ENCODE measurements around the gene AURKAIP1. TPM values are rescaled to one million over a fixed set of nuclear protein-coding genes. Genes with fewer than 3 reads are reported as not detected.

Gene AURKAIP1
- total and polyA plus RNA-seq, 2 of the 4 experiments (the other 2 are of a cell fraction), result 45.7 to 107 TPM

DNA sequence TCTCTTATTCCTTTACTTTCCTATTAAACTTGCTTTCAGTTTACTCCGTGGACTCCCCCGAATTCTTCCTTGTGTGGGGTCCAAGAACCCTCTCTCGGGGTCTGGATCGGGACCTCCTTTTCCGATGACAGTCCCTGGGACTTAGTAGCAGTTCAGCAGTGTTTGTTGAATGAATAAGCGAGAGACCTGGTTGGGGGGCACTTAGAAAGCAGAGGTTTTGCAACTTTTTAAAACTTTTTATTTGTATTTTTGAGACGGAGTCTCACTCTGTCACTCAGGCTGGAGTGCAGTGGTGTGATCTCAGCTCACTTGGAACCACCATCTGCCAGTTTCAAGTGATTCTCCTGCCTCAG lies 48.2 kb upstream of the AURKAIP1 start:
- H2BK20ac ChIP-seq (ENCODE audit: low read depth, low read length), result no peak overlapping the region
- in situ Hi-C loops (cut with MboI; ENCODE audit: low sequenced_read_pairs), result no loop called here
- no peak overlapping the region for H3K18ac ChIP-seq (ENCODE audit: low read depth, low read length)
- no peaks in the 10 kb centered on the region for H3K36me3 ChIP-seq (ENCODE audit: control insufficient read depth, insufficient read depth, low read length)
- H4K8ac ChIP-seq (ENCODE audit: low read depth in 2 of 2, low read length in 2 of 2), result 0 out of 4 replicates have a peak overlapping the region, but pooled peaks of 1 of the 2 experiments have one; percentile 66
- H3K9ac ChIP-seq (ENCODE audit: low read depth, low read length), result no peak overlapping the region
- no peak overlapping the region for H3K4me3 ChIP-seq (ENCODE audit: insufficient read depth, low read depth, low read length)
- intact Hi-C loops (cut with micrococcal nuclease), result no loop called here
- H3K4ac ChIP-seq (ENCODE audit: low read depth, low read length), result no peak overlapping the region
- H3K4me2 ChIP-seq (ENCODE audit: low read depth, low read length), result no peak overlapping the region
- H3K9me1 ChIP-seq (ENCODE audit: insufficient read depth, low read length), result no peaks in the 10 kb centered on the region
- H3K9me3 ChIP-seq (ENCODE audit: control insufficient read depth, insufficient read depth, low read length), result no peaks in the 10 kb centered on the region
- dilution Hi-C loops (cut with HindIII; ENCODE audit: low sequenced_read_pairs, unreplicated experiment), result no loop called here
- peaks cover 3% of the 10 kb centered on the region; the same call in 1 of the 2 replicates for H3K4me1 ChIP-seq (ENCODE audit: control insufficient read depth, insufficient read depth, low read length)
- peak overlapping the region; percentile 54; the same call in 1 of the 2 replicates for H2BK120ac ChIP-seq (ENCODE audit: low read depth, low read length)
- H2AK9ac ChIP-seq (replicated peaks; ENCODE audit: low read depth, low read length, poor library complexity), result no peak overlapping the region
- no peak for ATAC-seq (ENCODE audit: low read depth)
- DNase-seq, result no peak
- ChIA-PET POLR2A (ENCODE audit: unreplicated experiment) (no interaction called here), CTCF (no interaction called here)
- no peak overlapping the region for H2AFZ ChIP-seq (replicated peaks; ENCODE audit: low read length, poor library complexity)
- H3K27me3 ChIP-seq (ENCODE audit: control insufficient read depth, insufficient read depth, low read length), result no peaks in the 10 kb centered on the region
- no peak overlapping the region for H3K14ac ChIP-seq (replicated peaks; ENCODE audit: low read depth, low read length)
- TF ChIP-seq BHLHE40 (IDR thresholded peaks at IDR 0.05; ENCODE audit: low read depth, low read length), result no peak
- TF ChIP-seq, protein P1, sequence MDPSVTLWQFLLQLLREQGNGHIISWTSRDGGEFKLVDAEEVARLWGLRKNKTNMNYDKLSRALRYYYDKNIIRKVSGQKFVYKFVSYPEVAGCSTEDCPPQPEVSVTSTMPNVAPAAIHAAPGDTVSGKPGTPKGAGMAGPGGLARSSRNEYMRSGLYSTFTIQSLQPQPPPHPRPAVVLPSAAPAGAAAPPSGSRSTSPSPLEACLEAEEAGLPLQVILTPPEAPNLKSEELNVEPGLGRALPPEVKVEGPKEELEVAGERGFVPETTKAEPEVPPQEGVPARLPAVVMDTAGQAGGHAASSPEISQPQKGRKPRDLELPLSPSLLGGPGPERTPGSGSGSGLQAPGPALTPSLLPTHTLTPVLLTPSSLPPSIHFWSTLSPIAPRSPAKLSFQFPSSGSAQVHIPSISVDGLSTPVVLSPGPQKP (IDR thresholded peaks at IDR 0.05; ENCODE audit: borderline replicate concordance, low read depth, low read length), result no peak
- no peak for TF ChIP-seq RAD21 (IDR thresholded peaks at IDR 0.05; ENCODE audit: low read length)
- TF ChIP-seq FOS (IDR thresholded peaks at IDR 0.05; ENCODE audit: low read depth, low read length), result no peak
- TF ChIP-seq, protein P2, sequence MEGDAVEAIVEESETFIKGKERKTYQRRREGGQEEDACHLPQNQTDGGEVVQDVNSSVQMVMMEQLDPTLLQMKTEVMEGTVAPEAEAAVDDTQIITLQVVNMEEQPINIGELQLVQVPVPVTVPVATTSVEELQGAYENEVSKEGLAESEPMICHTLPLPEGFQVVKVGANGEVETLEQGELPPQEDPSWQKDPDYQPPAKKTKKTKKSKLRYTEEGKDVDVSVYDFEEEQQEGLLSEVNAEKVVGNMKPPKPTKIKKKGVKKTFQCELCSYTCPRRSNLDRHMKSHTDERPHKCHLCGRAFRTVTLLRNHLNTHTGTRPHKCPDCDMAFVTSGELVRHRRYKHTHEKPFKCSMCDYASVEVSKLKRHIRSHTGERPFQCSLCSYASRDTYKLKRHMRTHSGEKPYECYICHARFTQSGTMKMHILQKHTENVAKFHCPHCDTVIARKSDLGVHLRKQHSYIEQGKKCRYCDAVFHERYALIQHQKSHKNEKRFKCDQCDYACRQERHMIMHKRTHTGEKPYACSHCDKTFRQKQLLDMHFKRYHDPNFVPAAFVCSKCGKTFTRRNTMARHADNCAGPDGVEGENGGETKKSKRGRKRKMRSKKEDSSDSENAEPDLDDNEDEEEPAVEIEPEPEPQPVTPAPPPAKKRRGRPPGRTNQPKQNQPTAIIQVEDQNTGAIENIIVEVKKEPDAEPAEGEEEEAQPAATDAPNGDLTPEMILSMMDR (conservative IDR thresholded peaks at IDR 0.05; ENCODE audit: low read depth, low read length), result no peak
- no peak for TF ChIP-seq NFE2L2 (IDR thresholded peaks at IDR 0.05; ENCODE audit: low read depth, low read length)
- TF ChIP-seq CEBPB (IDR thresholded peaks at IDR 0.05; ENCODE audit: low read depth, low read length), result no peak
- no peak overlapping the region for H2AK5ac ChIP-seq (ENCODE audit: low read depth, low read length)
- BruUV-seq (replicated peaks), result no TSS peak
- 70% methylated on average over 2 of the region's 7 CpGs; no CpG with 5 or more reads in 1 of the 2 experiments for WGBS, 2 experiments (ENCODE audit: extremely low coverage in 2 of 2, insufficient read length in 1 of 2)
- H4K20me1 ChIP-seq (ENCODE audit: insufficient read depth, low read length), result no peaks in the 10 kb centered on the region
- H3K27ac ChIP-seq (ENCODE audit: insufficient read depth, low read length), result no peak overlapping the region
- no peak overlapping the region for H2BK15ac ChIP-seq (ENCODE audit: low read depth, low read length)
- no peaks in the 10 kb centered on the region for H3K79me1 ChIP-seq (ENCODE audit: low read depth in 1 of 2, low read length in 2 of 2)
- H3K23ac ChIP-seq (ENCODE audit: low read depth, low read length), result no peak overlapping the region
- H3K56ac ChIP-seq (ENCODE audit: extremely low read depth, insufficient read depth, low read length), result no peak overlapping the region
- no peak overlapping the region for H4K91ac ChIP-seq (ENCODE audit: insufficient read depth, low read depth, low read length)
- no peak overlapping the region for H2BK5ac ChIP-seq (ENCODE audit: low read depth, low read length, poor library complexity, severe bottlenecking)
- H4K5ac ChIP-seq (ENCODE audit: low read depth, low read length), result no peak overlapping the region
